Astrocyte of the spinal cord (primary cell): ENCODE results near the gene WDR86.

Experiments used
- DNase-seq: peaks from one replicate; pipeline ENCODE4 v3.0.0; 2011; ENCODE audit warnings: low read depth, low spot score
- H3K4me3 ChIP-seq: 2 replicates; pipeline ENCODE4 v1.5.1; 2011; ENCODE audit warnings: low read depth, mild to moderate bottlenecking, low read length, moderate library complexity
- CTCF ChIP-seq: IDR thresholded peaks from 2 replicates; pipeline ENCODE4 v1.5.1; 2012; ENCODE audit warnings: low read depth, mild to moderate bottlenecking, low read length, inconsistent platforms
- in situ Hi-C: cut with HindIII; loops from 2 replicates; pipeline ENCODE4 v1.10.0; 2017; ENCODE audit warnings: low sequenced_read_pairs

The WDR86 gene

DNA sequence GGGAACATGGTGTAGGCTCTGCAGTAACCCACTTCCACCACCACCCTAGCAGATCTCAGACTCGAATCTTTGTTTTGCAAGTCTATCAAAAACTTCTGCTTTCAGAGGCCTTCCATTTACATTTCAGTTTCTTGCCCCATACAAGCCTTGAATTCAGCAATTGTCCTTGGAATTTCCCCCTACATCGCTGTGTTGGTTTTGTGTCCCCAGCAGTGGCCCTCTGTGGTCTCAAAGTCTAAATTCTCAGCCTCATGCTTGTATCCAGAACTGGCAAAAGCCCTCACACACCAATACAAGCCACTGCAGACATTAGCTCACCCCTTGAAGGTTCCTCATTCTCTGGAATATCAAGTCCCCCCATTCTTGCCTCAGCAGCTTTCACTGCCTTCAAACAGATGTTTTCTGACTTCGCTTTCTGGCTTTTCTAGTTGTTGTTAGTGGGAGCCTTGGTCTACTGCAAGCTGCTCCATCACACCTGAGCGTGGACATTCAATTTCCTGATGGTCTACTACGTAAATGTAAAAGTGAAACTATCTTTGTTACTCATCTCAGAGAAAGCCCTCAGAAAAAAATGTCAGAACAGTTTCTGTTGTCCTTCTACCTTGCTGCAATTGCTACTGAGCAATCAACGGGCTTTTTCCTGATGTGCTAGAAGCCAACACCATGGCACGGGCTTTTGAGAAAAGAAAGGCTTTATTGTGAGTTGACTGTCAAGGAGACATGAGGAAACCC is 70.0 kb downstream of the WDR86 start:
- DNase-seq, result no peak
- H3K4me3 ChIP-seq, result no peak overlapping the region
- in situ Hi-C loops, result no loop called here
- TF ChIP-seq CTCF, result no peak

GRCh38 chr7:151338809-151339208 is 71.0 kb downstream of the WDR86 start:
- H3K4me3 ChIP-seq, result no peak overlapping the region
- in situ Hi-C loops, result no loop called here
- no peak for TF ChIP-seq CTCF
- DNase-seq, result no peak

GRCh38 chr7:151337346-151337745 is 72.5 kb downstream of the WDR86 start:
- no peak for DNase-seq
- no peak overlapping the region for H3K4me3 ChIP-seq
- in situ Hi-C loops, result no loop called here
- TF ChIP-seq CTCF, result no peak

- in situ Hi-C loops, result no loop called here
- H3K4me3 ChIP-seq, result no peak overlapping the region
- no peak for TF ChIP-seq CTCF
- no peak for DNase-seq
These were observed 73.7 kb downstream of the WDR86 start for GRCh38 chr7:151336027-151336708.

DNA sequence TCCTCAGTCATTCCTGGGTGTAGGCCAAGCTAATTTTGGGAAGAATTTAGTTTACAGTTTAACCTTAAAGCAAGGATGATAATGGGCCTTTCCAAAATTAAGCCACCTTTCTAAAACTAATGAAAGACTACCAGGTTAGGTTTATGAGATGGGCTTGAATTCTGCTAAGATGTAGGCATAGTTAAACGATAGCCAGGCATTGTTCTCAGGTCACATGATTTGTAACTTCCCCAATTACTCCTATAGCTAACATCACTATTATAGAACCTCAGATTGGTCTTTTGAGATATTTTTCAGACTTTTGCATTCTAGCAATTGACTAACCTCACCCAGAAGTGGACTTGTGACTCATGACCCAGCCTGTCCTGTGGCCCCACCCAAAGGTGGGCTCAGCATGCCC is 75.2 kb downstream of the WDR86 start:
- no peak for DNase-seq
- H3K4me3 ChIP-seq, result no peak overlapping the region
- in situ Hi-C loops, result no loop called here
- no peak for TF ChIP-seq CTCF
